Stimulated activated effector memory CD8-positive, alpha-beta T cell treated with anti-CD3 and anti-CD28 coated beads, Interleukin-12 subunit alpha, Interleukin-12 subunit beta, amount 100 ng/mL, for 72 hours (primary cell): Measurements from ENCODE around the gene NDUFB4.
"Not testable (repeated sequence)": the region's sequence is repeated elsewhere in the genome, so short reads cannot be mapped to it uniquely, and the experiment has no call there.

Experiments
- ATAC-seq: fragments of 150-1000 bp; cut with Tn5 transposase; 2 replicates; pipeline ENCODE4 v1.10.0; 2021
- DNase-seq, 2 donors: peaks; one replicate each; pipeline ENCODE4 v3.0.0; 2021 to 2022; ENCODE audit warnings: low spot score in 2 of 2
- H3K27ac Mint-ChIP-seq: one replicate; pipeline ENCODE4 v1.8.0; 2022; ENCODE audit warnings: mild to moderate bottlenecking, mixed read lengths
- H3K36me3 Mint-ChIP-seq: one replicate; pipeline ENCODE4 v1.8.0; 2022; ENCODE audit warnings: mild to moderate bottlenecking, mixed read lengths
- H3K4me1 Mint-ChIP-seq: one replicate; pipeline ENCODE4 v1.8.0; 2022; ENCODE audit warnings: mixed read lengths
- H3K4me3 Mint-ChIP-seq: one replicate; pipeline ENCODE4 v1.8.0; 2022; ENCODE audit warnings: mild to moderate bottlenecking, mixed read lengths
- H3K9me3 Mint-ChIP-seq: one replicate; pipeline ENCODE4 v1.8.0; 2022; ENCODE audit warnings: mixed read lengths

NDUFB4 gene

DNA sequence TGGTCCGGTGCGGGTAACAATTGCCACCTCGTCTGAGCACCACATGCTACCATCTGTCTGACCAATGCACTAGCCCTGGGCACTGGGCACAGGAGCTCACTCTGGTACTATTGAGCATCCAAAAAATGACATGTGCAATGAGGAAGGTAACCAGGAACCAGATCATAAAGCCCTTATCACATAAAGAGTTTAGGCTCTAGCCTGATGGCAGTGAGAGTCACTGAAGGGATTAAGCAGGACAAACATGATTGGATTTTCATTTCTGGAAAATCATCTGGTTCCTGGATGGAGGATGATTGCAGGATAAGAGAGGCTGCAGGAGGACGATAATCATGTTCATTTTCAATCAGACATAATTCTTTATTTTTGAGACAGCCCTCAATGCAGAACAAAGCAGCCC lies 12.4 kb downstream of the NDUFB4 start:
- ATAC-seq (no peak), DNase-seq (no peak)
- no peaks in the 10 kb centered on the region for H3K9me3 Mint-ChIP-seq
- H3K4me1 Mint-ChIP-seq, result no peaks in the 10 kb centered on the region
- H3K27ac Mint-ChIP-seq, result no peak overlapping the region
- no peak overlapping the region for H3K4me3 Mint-ChIP-seq
- H3K36me3 Mint-ChIP-seq, result no peaks in the 10 kb centered on the region

DNA sequence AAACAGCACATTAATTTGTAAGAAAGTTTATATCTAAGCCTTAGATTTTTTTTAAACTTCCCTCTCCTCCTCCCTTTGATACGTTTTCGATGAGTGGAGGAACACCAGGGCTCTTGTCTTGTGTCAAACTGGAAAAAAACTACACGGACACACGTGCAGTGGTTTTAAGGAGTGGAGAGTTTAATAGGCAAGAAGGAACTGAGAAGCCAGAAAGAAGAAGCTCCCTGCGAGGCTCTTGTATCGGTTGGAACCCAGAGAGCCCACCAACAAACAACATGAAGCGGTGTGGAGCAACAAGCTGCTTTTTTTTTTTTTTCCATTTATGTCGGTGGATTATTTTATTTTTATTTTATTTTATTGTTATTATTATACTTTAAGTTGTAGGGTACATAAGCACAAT lies 18.6 kb downstream of the NDUFB4 start:
- ATAC-seq, result no peak
- H3K36me3 Mint-ChIP-seq, result no peaks in the 10 kb centered on the region
- no peaks in the 10 kb centered on the region for H3K9me3 Mint-ChIP-seq
- no peaks in the 10 kb centered on the region for H3K4me1 Mint-ChIP-seq
- no peak for DNase-seq
- no peak overlapping the region for H3K4me3 Mint-ChIP-seq
- no peak overlapping the region for H3K27ac Mint-ChIP-seq

DNA sequence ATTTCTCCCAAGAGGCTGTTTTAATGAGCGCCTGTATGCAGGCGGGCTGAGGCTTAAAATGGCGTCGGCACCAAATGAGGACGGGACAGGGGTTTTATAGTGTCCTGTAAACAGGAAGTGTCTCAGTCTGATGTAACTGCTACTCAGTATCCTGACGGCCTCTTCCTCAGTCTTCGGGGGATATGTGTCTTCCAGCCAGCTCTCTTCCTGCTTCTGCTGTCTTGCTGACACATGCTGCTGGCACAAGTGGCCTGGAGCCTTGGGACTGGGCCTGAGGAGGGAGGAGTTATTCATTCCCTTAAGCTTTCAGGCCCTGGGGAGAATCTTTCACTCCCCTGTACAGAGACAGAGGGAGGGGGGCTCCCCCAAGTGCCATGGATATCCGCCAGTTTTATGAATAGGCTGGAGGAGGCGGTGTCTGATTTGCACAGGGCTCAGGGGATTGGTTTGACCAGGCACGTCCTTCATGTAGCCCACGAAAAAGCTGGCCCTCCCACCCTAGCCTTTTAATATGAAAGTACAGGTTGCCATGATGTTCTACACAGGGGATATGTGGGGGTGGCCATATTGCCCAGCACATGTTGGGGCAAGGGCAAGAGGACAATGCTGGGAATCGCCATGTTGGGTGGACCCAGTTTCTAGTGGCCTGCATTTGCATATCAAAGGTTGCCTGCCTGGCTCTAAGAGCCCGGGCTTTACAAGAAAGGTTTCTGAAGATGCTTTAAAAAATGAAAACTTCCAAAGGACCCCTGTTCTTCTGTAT lies 19.9 kb downstream of the NDUFB4 start:
- no peaks in the 10 kb centered on the region for H3K36me3 Mint-ChIP-seq
- H3K4me3 Mint-ChIP-seq, result no peak overlapping the region
- no peak for DNase-seq
- H3K9me3 Mint-ChIP-seq, result no peaks in the 10 kb centered on the region
- no peaks in the 10 kb centered on the region for H3K4me1 Mint-ChIP-seq
- H3K27ac Mint-ChIP-seq, result no peak overlapping the region
- ATAC-seq, result no peak

DNA sequence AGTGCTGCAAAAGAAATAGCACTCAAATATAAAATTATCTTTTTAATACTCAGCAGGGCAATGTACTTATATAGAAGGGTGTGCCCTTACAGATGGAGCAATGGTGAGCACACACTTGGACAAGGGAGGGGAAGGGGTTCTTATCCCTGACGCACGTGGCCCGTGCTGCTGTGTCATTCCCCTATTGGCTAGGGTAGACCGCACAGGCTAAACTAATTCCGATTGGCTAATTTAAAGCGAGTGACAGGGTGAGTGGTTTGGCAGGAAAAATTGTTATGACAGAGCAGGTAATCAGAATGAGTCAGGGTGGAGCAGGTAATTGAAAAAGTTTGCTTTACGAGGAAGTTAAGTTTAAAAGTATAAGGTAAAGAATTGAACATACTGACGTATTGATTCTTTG lies 20.6 kb downstream of the NDUFB4 start:
- H3K4me3 Mint-ChIP-seq, H3K4me1 Mint-ChIP-seq, H3K27ac Mint-ChIP-seq, H3K9me3 Mint-ChIP-seq, ATAC-seq, H3K36me3 Mint-ChIP-seq, DNase-seq: not testable (repeated sequence)

DNA sequence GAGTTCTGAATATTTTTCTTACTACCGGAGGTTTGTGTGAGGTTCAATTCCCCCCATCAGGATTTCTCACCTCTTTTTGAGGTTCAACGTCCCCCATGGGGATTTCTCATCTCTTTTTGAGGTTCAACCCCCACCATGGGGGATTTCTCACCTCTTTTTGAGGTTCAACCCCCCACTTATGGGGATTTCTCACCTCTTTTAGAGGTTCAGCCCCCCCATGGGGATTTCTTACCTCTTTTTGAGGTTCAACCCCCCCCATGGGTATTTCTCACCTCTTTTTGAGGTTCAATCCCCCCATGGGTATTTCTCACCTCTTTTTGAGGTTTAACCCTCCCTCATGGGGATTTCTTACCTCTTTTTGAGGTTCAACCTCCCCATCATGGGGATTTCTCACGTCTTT lies 26.3 kb downstream of the NDUFB4 start:
- Mint-ChIP-seq H3K9me3 (peaks cover 11% of the 10 kb centered on the region), H3K4me1 (no peaks in the 10 kb centered on the region), H3K4me3 (no peak overlapping the region), H3K36me3 (peaks cover 6% of the 10 kb centered on the region), H3K27ac (peak overlapping the region; percentile 75)
- ATAC-seq (no peak), DNase-seq (no peak)

DNA sequence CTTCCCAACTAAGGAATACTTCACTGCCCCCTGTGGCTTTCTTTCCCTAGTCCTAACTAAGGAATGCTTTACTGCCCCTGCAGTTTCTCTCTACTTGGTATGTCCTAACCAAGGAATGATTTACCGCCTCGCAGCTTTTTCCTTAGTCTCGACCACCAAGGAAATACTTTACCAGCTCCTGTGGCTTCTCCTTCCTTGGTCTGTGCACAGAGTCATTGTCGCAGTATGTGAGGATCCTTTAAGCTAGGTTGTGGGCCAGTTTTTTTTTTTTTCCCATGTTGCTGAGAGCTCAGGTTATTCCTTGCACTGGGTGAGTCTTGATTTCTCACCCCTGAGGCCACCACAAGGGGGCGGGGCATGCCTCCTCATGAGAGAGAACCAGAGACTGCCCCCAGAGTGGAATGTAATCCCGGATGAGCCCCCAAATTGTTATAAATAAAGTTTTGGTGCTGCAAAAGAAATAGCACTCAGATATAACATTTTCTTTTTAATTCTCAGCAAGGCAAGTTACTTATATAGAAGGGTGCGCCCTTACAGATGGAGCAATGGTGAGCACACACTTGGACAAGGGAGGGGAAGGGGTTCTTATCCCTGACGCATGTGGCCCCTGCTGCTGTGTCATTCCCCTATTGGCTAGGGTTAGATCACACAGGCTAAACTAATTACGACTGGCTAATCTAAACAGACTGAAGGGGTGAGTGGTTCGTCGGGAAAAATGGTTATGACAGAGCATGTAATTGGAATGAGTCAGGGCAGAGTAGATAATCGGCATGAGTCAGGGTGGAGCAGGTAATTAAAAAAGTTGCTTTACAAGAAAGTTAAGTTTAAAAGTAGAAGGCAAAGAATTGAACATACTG lies 27.0 kb downstream of the NDUFB4 start:
- H3K4me1 Mint-ChIP-seq, result no peaks in the 10 kb centered on the region
- no peak overlapping the region for H3K4me3 Mint-ChIP-seq
- peaks cover 6% of the 10 kb centered on the region for H3K36me3 Mint-ChIP-seq
- ATAC-seq, result no peak
- peaks cover 11% of the 10 kb centered on the region for H3K9me3 Mint-ChIP-seq
- no peak overlapping the region for H3K27ac Mint-ChIP-seq
- DNase-seq, result no peak

DNA sequence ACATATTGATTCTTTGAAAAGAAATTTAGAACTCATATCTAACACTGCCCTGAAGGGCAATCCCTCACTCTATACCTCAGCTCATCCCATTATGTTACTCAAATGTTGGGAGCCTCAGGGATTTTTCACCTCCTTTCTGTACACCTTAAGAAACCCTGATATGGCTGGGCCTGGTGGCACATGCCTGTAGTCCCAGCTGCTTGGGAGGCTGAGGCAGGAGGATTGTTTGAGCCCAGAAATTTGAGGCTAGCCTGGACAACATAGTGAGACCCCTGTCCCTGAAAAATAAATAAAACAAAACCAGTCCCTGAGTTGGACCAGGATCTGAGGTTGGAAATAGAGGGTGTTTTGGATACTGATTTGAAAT lies 27.6 kb downstream of the NDUFB4 start:
- DNase-seq (no peak), ATAC-seq (no peak)
- Mint-ChIP-seq H3K9me3 (peaks cover 11% of the 10 kb centered on the region), H3K27ac (no peak overlapping the region), H3K4me3 (no peak overlapping the region), H3K4me1 (no peaks in the 10 kb centered on the region), H3K36me3 (peaks cover 6% of the 10 kb centered on the region)

DNA sequence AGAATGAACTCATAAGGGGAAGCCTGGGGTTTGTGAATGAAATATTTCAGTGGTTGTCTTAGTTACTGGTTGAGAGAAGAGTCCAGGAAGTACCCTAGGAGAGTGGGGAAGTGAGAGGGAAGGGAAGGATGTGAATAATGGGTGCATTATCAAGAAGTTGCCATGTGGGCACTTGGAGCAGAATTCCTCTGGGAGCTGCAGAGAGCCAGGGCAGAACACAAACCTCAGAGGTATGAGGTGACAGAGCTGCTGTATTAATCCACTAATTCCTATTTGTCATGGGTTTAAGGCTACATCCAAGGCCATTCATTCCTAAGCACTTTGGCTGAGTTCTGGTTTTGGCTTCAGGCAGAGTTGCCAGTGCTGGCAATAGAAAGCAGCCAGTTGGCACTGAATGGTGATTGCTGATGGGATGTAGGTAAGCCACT lies 29.0 kb downstream of the NDUFB4 start:
- Mint-ChIP-seq H3K4me1 (no peaks in the 10 kb centered on the region), H3K36me3 (peaks cover 6% of the 10 kb centered on the region), H3K9me3 (peaks cover 14% of the 10 kb centered on the region), H3K27ac (no peak overlapping the region), H3K4me3 (no peak overlapping the region)
- no peak for DNase-seq
- ATAC-seq, result no peak

DNA sequence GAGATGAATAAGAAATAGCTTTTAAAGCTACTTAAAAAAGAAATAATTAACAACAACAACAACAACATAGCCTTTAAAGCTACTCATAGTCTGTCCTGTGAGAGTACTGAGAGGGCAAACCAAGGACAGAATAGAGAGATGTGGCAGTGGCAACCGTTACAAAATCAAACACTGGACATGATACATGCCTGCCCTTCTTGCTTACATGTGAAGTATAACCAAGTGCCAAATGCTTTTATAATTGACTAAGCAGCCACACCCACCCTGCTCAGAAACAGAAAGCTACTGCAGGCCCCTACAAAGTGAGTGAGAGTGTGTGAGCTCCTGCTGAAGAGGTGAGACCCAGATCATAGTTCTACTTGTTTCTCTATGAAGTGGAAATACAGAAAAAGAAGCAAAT lies 38.4 kb downstream of the NDUFB4 start:
- DNase-seq, result no peak
- no peak overlapping the region for H3K27ac Mint-ChIP-seq
- ATAC-seq, result no peak
- no peaks in the 10 kb centered on the region for H3K4me1 Mint-ChIP-seq
- H3K4me3 Mint-ChIP-seq, result no peak overlapping the region
- peaks cover 5% of the 10 kb centered on the region for H3K9me3 Mint-ChIP-seq
- no peaks in the 10 kb centered on the region for H3K36me3 Mint-ChIP-seq

DNA sequence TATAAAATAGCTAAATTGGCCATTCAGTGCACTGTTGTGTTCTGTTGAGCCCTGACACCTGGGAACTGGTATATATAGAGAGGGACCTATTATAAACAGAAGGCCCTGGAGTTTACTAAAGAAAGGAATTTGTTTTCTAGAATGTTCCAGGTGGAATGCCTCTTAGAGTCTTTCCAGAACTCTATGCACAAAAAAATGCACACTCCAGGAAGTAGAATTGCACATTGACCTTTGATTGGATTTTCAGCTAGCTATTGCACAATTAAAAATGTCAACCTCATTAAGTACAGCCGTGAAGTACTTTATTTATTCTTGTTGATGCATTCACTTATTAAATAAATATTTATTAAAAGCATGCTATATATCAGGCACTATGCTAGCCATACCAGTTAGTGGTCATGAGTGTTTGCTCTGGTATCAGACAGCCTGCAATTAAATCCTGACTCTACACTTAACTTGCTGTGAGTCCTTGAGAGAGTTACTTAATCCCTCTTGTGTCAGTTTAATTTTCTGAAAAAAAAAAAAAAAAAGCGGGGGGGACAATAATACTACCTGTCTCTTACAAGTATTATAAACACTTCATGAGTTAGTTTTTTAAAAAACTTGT lies 40.8 kb downstream of the NDUFB4 start:
- ATAC-seq (no peak), DNase-seq (no peak)
- H3K9me3 Mint-ChIP-seq, result peaks cover 2% of the 10 kb centered on the region
- H3K36me3 Mint-ChIP-seq, result no peaks in the 10 kb centered on the region
- H3K27ac Mint-ChIP-seq, result no peak overlapping the region
- H3K4me3 Mint-ChIP-seq, result no peak overlapping the region
- no peaks in the 10 kb centered on the region for H3K4me1 Mint-ChIP-seq

DNA sequence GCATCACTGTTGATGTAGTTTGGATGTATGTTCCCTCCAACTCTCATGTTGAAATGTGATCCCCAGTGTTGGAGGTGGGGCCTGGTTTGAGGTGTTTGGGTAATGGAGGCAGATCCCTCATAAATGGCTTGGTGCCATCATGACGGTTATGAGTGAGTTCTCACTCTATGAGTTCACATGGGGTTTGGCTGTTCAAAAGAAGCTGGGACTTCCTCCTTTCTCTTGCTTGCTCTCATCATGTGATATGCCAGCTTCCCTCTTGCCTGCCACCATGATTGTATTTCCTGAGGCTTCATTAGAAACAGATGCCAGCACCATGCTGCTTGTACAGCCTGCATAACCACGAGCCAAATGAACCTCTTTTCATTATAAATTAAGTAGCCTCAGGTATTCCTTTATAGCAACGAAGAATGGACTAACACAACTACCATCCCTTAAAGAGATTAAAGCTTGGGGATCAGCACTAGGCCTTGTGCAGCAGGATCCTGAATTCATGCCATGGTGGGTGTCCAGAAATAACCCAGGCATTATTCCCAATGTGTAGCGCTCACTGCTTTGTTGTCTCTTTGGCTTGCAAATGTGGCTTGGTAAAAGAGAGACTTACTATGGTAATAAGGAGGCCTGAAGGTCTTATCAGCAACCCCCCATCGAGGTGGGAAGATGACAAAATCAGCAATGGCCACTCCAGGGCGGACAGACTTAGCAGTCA lies 41.9 kb downstream of the NDUFB4 start:
- Mint-ChIP-seq H3K36me3 (no peaks in the 10 kb centered on the region), H3K4me1 (no peaks in the 10 kb centered on the region), H3K27ac (no peak overlapping the region), H3K4me3 (no peak overlapping the region), H3K9me3 (peaks cover 2% of the 10 kb centered on the region)
- DNase-seq (no peak), ATAC-seq (no peak)

DNA sequence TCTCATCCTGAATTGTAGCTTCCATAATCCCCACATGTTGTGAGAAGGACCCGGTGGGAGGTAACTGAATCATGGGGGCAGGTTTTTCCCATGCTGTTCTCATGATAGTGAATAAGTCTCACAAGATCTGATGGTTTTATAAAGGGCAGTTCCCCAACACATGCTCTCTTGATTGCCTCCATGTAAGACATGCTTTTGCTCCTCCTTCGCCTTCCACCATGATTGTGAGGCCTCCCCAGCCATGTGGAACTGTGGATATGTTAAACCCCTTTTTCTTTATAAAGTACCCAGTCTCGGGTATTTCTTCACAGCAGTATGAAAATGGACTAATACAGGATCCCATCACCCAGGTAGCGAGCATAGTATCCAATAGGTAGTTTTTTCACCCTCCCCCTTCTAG lies 42.7 kb downstream of the NDUFB4 start:
- not testable (repeated sequence) for H3K4me1 Mint-ChIP-seq, H3K9me3 Mint-ChIP-seq, H3K27ac Mint-ChIP-seq, H3K4me3 Mint-ChIP-seq, ATAC-seq, DNase-seq, H3K36me3 Mint-ChIP-seq

DNA sequence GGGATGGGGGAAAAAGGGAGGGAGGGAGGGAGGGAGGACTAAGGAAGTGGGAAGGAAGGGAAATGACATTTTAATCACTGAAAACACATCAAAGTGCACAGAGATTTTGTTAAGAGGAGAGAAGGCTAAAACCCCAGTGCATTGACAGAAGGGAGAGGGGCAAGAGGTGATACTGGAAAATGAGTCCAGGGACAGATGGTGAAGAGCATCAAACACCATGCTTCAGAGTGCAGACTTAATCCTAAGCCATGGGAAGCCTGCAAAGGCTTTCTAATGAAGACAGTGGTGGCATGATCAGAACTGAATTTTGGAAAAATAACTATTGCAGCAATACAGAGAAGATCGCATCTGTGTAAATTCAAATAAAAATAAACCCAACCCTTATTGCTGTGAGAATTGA lies 44.1 kb downstream of the NDUFB4 start:
- Mint-ChIP-seq H3K4me1 (no peaks in the 10 kb centered on the region), H3K9me3 (peaks cover 2% of the 10 kb centered on the region), H3K36me3 (no peaks in the 10 kb centered on the region), H3K4me3 (no peak overlapping the region), H3K27ac (no peak overlapping the region)
- ATAC-seq, result no peak
- DNase-seq, result no peak

DNA sequence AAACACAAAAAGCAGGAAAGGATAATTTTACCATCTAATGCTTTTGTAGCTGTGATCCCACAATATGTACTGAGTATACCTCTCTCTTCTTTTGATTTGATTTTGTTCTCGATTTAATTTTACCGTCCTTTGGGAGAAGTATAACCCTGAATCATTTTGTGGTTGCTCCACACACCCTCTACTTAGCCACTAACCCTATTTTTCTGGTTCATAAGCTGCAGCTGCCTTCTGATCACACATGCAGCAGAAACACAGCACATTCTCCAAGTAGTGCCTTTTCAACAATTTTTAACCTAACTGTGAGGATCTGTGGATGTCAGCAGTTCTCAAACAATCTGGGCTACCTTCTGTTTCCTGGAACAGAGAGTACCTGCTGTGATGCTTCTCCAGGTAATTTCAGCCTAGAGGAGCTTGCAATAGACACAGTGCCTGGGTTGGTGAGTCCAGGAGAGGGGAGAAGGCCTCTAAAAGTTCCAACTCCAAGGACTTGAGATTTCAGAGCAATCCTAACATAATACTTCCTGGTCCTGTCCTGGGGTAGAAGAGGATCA lies 45.6 kb downstream of the NDUFB4 start:
- no peak overlapping the region for H3K27ac Mint-ChIP-seq
- ATAC-seq (no peak), DNase-seq (no peak)
- H3K4me3 Mint-ChIP-seq, result no peak overlapping the region
- no peaks in the 10 kb centered on the region for H3K4me1 Mint-ChIP-seq
- H3K36me3 Mint-ChIP-seq, result no peaks in the 10 kb centered on the region
- peaks cover 2% of the 10 kb centered on the region for H3K9me3 Mint-ChIP-seq

DNA sequence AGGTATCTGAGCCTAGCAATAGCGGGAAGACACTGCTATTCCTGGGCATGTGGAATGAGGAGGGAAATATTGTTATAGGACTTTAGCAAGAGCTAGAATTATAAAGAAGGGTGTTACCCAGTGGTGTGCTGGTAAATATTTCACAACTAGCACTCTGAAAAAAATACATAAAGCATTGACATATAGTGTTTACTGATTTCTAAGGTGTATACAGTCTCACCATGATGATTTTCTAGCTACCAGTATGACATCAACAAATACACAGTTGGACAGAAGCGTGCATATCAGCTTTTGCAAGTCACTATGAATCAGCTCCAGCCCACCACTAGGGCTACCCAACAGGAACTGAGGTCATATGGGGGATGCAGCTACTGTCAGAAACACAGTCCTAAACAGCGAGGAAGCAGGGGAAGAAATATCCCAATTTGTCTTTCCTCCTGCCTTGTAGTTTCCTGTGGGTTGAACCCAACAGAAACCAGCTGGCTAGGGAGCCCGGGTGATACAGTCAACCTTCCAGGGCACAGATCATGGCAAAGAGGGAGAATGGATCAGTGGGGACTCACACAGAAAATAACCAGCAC lies 46.3 kb downstream of the NDUFB4 start:
- Mint-ChIP-seq H3K27ac (peak overlapping the region; percentile 23), H3K36me3 (no peaks in the 10 kb centered on the region), H3K4me1 (no peaks in the 10 kb centered on the region), H3K4me3 (no peak overlapping the region), H3K9me3 (peaks cover 2% of the 10 kb centered on the region)
- DNase-seq, result peak in 1 of 2 donors; percentile 49
- ATAC-seq, result peak; percentile 93
